G401.6 (cell line): Measurements from ENCODE around the gene IGSF21.

Experiments
- FAIRE-seq: peaks from 2 replicates; lab custom pipeline; 2012; peaks lifted over from hg19 to GRCh38; lab: Jason Lieb, UNC

Gene IGSF21

GRCh38 chr1:18107369-18108298, at the start of gene IGSF21:
TSS of gene IGSF21 (plus strand) at chr1:18107798. CDS start at chr1:18108129, 331 bp downstream.
- FAIRE-seq = no peak

DNA sequence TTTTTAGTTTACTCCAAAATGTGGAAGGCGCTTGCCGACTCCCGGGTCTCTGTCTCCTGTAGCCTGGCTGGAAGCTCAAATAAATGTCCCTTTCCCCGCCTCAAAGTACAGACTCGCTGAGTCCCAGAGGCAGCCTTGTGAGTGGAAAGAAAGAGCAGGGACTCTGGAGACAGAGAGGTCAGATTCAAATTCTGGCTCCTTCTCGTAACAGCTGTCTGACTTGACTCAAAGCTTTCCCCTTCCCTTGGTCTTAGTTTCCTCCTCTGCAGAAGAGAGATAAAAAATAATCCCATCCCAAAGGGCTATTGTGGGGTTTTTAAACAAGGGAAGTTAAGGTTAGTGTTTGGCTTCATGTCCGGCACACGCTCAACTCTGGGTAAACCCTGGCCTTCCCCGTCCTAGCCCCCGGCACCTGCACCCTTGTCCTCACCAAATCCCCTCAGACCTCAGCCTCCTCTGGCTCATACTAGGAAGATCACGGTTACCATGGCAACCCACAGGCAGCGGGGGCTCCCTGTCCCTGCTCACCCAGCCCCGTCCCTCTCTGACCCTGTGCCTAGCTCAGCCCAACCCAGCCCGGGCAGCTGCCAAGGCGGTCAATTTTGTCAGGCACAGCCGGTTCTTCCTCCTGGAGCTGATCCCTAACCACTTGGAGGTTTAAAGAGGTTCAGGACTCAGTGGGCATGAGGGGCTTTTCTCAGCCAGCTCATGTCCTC, 49.2 kb upstream of the IGSF21 start:
- no peak for FAIRE-seq

DNA sequence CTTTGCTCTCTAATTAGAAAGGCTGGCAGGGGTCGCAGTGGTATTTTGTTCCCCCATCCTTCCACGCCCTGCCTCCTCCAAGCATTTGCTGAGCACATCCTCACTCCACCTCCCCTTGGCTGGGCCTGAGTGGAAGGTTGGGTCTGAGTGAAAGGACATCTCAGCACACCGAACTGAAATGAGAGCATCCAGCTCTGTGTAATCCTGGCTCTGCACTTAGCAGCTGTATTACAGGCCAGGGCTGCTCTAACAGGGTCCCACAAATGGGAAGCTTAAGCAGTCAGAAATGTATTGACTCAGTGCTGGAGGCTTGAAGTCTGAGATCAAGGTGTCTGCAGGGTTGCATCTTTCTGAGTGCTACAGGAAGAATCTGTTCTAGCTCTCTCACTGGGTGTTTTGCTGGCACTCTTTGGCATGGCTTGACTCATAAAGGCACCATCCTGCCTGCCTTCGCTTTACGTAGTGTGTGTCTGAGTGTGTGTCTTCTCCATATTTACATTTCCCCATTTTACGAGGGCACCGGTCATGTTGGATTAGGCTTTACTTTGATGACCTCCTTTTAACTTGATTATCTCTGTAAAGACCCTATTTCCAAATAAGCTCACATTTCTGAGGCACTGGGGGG, 48.5 kb upstream of the IGSF21 start:
- no peak for FAIRE-seq

GRCh38 chr1:18060366-18060765, 47.2 kb upstream of the IGSF21 start:
- no peak for FAIRE-seq

- no peak for FAIRE-seq
These were observed 45.4 kb upstream of the IGSF21 start for GRCh38 chr1:18062185-18062584.

GRCh38 chr1:18064534-18064933, 43.1 kb upstream of the IGSF21 start:
- no peak for FAIRE-seq

DNA sequence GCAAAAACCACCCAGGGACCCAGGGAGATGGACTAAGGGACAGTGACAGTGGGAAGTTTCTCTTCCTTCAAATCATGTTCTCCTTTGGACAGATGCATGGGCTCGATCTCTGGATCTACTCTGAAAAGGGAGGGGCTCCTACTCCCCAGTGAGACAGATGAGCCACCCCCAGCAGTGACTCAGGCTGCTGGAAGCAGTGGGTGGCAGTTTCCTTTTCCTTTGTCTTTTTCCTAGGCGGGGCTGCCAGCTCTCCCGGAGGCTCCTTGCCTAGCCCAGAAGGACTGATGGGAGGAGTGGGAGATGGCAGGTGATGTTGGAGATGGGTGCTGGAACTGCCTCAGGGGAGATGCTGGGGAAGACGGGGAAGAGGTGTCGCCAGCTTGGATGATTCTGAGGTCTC, 41.0 kb upstream of the IGSF21 start:
- FAIRE-seq = no peak

- no peak for FAIRE-seq
These were observed 37.7 kb upstream of the IGSF21 start for GRCh38 chr1:18069903-18070302.

GRCh38 chr1:18072066-18072465, 35.5 kb upstream of the IGSF21 start:
- FAIRE-seq = no peak

DNA sequence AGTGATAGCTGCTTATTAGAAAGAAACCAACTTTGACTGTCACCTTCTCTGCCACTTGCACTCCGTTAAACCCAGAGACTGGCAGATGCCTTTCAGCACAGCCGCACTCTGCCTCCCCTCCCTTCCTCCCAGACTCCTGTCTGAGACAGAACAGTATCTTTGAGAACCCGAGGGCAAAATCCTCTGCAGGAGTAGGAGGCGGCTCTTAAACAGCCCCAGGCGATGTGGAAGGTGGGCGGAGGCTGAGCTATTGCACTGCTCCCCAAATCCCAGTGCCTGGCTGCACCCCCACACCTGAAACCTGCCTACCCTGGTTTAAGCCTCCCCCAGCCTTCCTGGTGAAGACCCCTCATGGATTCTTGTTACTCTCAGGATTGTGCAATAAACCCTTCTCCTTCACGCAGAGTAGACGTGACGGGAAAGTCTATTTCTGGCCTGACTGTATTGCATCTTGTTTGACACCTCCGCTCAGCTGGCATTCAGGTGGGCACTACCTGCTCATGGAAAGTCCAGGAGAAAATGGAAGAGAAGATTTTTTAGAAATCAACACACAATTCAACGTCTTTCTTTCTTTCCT, 34.4 kb upstream of the IGSF21 start:
- no peak for FAIRE-seq

DNA sequence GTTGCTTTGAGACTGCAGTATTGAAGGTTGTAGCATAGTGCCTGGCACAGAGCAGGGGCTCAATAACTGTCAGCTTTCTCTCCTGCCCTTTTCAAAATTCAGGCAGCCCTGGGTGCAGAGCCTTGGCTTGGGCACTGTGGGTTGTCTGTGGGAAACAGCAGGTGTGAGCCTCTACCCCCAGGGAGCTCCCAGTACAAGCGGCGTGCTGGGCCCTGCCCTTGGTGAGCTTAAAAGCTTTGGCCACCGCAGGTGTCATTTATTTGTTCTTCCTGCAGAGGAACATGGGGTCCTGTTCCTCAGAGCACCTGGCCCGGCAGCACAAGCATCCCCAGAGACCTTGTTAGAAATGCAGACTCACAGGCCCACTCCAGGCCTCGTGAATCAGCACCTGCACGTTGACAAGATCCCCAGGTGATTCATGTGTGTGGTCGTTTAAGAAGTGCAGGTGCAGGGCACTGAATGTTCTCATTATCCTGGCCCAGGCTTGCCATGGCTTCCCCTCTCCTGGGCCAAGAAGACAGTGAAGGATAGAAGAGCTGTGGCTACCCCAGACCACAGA, 29.9 kb upstream of the IGSF21 start:
- FAIRE-seq = no peak

- no peak for FAIRE-seq
These were observed 27.5 kb upstream of the IGSF21 start for GRCh38 chr1:18079941-18080735.

DNA sequence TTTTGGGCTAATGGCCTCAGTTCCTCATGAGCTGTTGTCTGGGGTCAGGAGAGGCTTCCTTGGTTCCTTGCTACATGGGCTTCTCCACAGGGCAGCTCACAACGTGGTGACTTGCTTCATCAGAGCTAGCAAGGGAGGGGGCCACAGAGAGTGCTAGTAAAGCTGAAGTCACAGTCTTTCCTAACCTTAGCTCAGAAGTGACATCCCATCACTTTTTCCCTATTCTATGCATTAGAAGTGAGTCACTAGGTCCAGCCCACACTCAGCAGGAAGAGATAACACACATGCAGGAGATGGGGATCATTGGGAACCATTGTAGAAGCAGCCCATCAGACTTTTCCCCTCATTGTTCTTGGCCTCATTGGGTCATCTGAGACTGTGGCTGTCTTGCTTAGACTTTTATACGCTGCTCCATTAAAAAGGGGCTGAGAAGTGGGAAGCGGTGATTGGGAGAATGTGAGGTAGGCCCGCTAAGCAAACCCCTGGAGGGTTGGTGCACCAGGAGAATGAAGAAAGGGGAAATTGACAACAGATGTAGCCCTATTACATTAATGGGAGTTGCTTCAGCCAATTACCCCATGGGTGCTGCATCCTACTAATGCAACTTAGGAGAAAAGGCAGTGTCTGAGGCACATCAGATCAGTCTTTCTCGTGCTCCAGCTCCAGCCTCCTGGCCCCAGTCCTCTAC, 22.1 kb upstream of the IGSF21 start:
- FAIRE-seq = no peak

- no peak for FAIRE-seq
These were observed 19.5 kb upstream of the IGSF21 start for GRCh38 chr1:18088077-18088594.

GRCh38 chr1:18089488-18089887, 18.1 kb upstream of the IGSF21 start:
- no peak for FAIRE-seq

DNA sequence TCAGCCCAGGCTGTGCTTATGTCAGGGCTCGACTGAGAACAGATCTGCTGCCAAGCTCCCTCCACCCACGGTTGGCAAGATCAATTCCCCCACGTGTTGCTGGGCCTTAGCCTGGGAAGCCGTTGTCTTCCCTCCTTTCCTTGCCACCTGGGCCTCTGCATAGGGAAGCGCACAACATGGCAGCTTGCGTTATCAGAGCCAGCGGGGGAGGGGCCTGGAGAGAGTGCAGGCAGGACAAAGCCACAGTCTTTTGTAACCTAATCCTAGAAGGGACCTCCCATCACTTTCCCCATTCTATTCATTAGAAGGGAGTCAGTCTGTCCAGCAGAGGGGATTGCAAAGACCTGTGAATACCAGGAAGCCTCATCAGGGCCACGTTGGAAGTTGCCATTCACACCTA, 17.0 kb upstream of the IGSF21 start:
- FAIRE-seq = no peak

DNA sequence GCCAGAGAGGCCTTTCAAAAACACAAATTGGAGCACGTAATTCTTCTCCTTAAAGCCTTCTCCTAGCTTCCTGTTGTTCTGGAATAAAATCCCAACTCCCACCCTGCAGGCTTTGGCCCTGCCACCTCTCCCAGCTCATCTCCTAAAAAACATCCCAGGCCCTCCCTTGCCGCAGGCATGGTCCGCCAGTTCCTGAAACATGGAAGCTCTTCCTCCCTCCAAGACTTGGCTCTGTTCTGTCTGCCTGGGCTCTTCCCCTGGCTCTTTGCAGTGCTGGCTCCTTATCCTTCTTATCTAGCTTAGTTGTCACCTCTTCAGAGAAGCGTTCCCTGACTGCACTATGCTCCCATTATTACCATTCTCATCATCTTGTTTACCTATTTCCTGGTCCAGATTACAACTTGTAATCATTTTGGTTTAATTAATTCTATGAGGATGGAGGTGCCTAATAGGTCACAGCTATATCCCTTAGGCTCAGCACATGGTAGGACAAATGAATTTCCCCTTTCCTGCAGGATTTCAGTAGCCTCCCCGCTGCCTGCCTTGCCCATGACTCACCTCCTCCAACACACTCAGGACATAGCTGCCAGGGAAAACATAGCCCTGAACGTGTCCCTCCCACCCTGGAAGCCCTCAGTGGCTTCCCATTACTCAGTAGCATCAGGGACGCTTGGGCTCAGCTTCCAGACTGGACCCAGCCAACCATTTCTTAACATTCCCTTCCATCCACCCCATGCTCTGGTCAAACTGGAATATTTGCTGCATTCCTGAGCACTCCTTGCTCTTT, 15.7 kb upstream of the IGSF21 start:
- FAIRE-seq = no peak

GRCh38 chr1:18093193-18093592, 14.4 kb upstream of the IGSF21 start:
- FAIRE-seq = no peak

DNA sequence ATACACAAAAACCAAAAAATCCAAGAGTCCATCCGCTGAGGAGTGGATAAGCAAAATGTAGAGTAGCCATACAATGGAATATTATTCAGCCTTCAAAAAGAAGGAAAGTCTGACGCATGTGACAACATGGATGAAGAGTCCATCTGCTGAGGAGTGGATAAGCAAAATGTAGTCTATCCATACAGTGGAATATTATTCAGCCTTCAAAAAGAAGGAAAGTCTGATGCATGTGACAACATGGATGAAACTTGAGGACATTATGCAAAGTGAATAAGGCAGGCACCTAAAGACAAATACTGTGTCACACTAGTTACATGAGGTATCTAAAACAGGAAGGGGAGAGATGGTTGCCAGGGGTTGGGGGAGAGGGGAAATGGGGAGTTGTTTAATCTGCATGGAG, 14.0 kb upstream of the IGSF21 start:
- no peak for FAIRE-seq

DNA sequence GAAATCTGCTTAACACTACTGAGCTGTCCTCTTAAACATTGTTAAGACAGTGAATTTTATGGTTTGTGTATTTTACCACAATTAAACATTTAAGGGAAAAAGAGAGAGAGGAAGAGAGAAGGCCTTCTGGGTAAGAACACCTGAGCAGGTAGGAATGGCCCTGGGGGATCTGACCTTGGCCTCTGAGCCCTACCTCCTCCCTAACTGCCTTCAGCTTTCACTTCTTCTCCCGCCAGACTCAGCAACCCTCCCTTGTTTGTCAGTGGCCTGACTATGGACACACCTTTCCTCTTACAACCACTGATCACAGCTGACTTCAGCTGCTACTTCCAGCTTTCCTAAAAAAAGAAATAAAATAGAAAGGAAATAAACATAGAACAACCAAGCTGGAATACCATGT, 13.5 kb upstream of the IGSF21 start:
- no peak for FAIRE-seq
